ENCODE data around the gene HHIPL1. TPM values are rescaled to one million over a fixed set of nuclear protein-coding genes. Genes with fewer than 3 reads are reported as not detected.

HHIPL1 gene
- total RNA-seq, 1 donor from 2014 or later: 2.5 TPM

GRCh38 chr14:99684410-99684934, 39.5 kb downstream of the HHIPL1 start:
- no peak for DNase-seq (ENCODE audit: low read depth, low spot score)
- H3K36me3 Mint-ChIP-seq (ENCODE audit: low read depth): no peaks in the 10 kb centered on the region
- TF ChIP-seq CTCF (conservative IDR thresholded peaks at IDR 0.05): no peak
- no peak overlapping the region for H3K27ac Mint-ChIP-seq (ENCODE audit: unreplicated experiment)
- H3K4me3 Mint-ChIP-seq: no peak overlapping the region
- peaks cover 41% of the 10 kb centered on the region for H3K27me3 Mint-ChIP-seq (ENCODE audit: low read depth)
- H3K4me1 Mint-ChIP-seq: peaks cover 21% of the 10 kb centered on the region
- H3K9me3 Mint-ChIP-seq: no peaks in the 10 kb centered on the region

- Mint-ChIP-seq H3K4me3 (peak overlapping the region; percentile 76), H3K9me3 (no peaks in the 10 kb centered on the region), H3K27me3 (ENCODE audit: low read depth) (peaks cover 46% of the 10 kb centered on the region), H3K4me1 (peaks cover 21% of the 10 kb centered on the region), H3K36me3 (ENCODE audit: low read depth) (no peaks in the 10 kb centered on the region), H3K27ac (ENCODE audit: unreplicated experiment) (no peak overlapping the region)
- DNase-seq (ENCODE audit: low read depth, low spot score): no peak
- TF ChIP-seq CTCF (conservative IDR thresholded peaks at IDR 0.05): no peak
Measured at GRCh38 chr14:99685151-99685591, 40.2 kb downstream of the HHIPL1 start.

- TF ChIP-seq CTCF (conservative IDR thresholded peaks at IDR 0.05): no peak
- H3K4me3 Mint-ChIP-seq: peak overlapping the region; percentile 76
- H3K27ac Mint-ChIP-seq (ENCODE audit: unreplicated experiment): no peak overlapping the region
- no peaks in the 10 kb centered on the region for H3K36me3 Mint-ChIP-seq (ENCODE audit: low read depth)
- H3K27me3 Mint-ChIP-seq (ENCODE audit: low read depth): peaks cover 48% of the 10 kb centered on the region
- no peak for DNase-seq (ENCODE audit: low read depth, low spot score)
- peaks cover 21% of the 10 kb centered on the region for H3K4me1 Mint-ChIP-seq
- H3K9me3 Mint-ChIP-seq: no peaks in the 10 kb centered on the region
Measured at GRCh38 chr14:99685596-99685995, 40.7 kb downstream of the HHIPL1 start.

GRCh38 chr14:99686557-99687283, 41.8 kb downstream of the HHIPL1 start:
- peaks cover 21% of the 10 kb centered on the region for H3K4me1 Mint-ChIP-seq
- H3K27me3 Mint-ChIP-seq (ENCODE audit: low read depth): peaks cover 48% of the 10 kb centered on the region
- DNase-seq (ENCODE audit: low read depth, low spot score): no peak
- H3K27ac Mint-ChIP-seq (ENCODE audit: unreplicated experiment): no peak overlapping the region
- peak overlapping the region; percentile 62 for H3K4me3 Mint-ChIP-seq
- TF ChIP-seq CTCF (conservative IDR thresholded peaks at IDR 0.05): no peak
- no peaks in the 10 kb centered on the region for H3K9me3 Mint-ChIP-seq
- H3K36me3 Mint-ChIP-seq (ENCODE audit: low read depth): no peaks in the 10 kb centered on the region

GRCh38 chr14:99687284-99688209, 42.6 kb downstream of the HHIPL1 start:
- Mint-ChIP-seq H3K27me3 (ENCODE audit: low read depth) (peaks cover 47% of the 10 kb centered on the region), H3K4me1 (peaks cover 18% of the 10 kb centered on the region), H3K9me3 (no peaks in the 10 kb centered on the region), H3K27ac (ENCODE audit: unreplicated experiment) (no peak overlapping the region), H3K36me3 (ENCODE audit: low read depth) (no peaks in the 10 kb centered on the region), H3K4me3 (peak overlapping the region; percentile 48)
- DNase-seq (ENCODE audit: low read depth, low spot score): no peak
- peak; percentile 76 for TF ChIP-seq CTCF (conservative IDR thresholded peaks at IDR 0.05)
